Liver (tissue), 9 donors: ENCODE data around the gene RASGRP3. TPM values are rescaled to one million over a fixed set of nuclear protein-coding genes. Genes with fewer than 3 reads are reported as not detected.

Experiments used
- DNase-seq: peaks from one replicate; pipeline ENCODE4 v3.0.0-alpha.2; 2017; ENCODE audit warnings: low spot score
- H3K27ac ChIP-seq, 2 donors: one replicate each; pipeline ENCODE4 v1.7.0; 2013; ENCODE audit warnings: inconsistent platforms in 2 of 2, low read length in 2 of 2, control low read depth in 1 of 2, low read depth in 1 of 2, mild to moderate bottlenecking in 1 of 2
- H3K27me3 ChIP-seq, 4 donors: one replicate each; pipeline versions ENCODE4 v1.6.1 to v1.7.0; 2013; ENCODE audit warnings: low read length in 3 of 4, inconsistent platforms in 1 of 4, mild to moderate bottlenecking in 1 of 4, moderate library complexity in 1 of 4; ENCODE audit not compliant: control insufficient read depth in 4 of 4, insufficient read depth in 4 of 4
- H3K36me3 ChIP-seq, 4 donors: one replicate each; pipeline versions ENCODE4 v1.6.1 to v1.7.0; 2013; ENCODE audit warnings: low read length in 3 of 4, mild to moderate bottlenecking in 3 of 4, low read depth in 1 of 4, moderate library complexity in 1 of 4; ENCODE audit not compliant: control insufficient read depth in 4 of 4, insufficient read depth in 3 of 4
- H3K4me1 ChIP-seq, 4 donors: one replicate each; pipeline versions ENCODE4 v1.6.1 to v1.7.0; 2013; ENCODE audit warnings: low read length in 3 of 4, mild to moderate bottlenecking in 3 of 4, moderate library complexity in 1 of 4; ENCODE audit not compliant: control insufficient read depth in 4 of 4, insufficient read depth in 4 of 4
- H3K4me3 ChIP-seq, 3 donors: one replicate each; pipeline versions ENCODE4 v1.6.1 to v1.7.0; 2013; ENCODE audit warnings: low read length in 3 of 3, control low read depth in 1 of 3, low read depth in 1 of 3, mild to moderate bottlenecking in 1 of 3
- H3K9ac ChIP-seq, 2 donors: one replicate each; pipeline ENCODE4 v1.7.0; 2013; ENCODE audit warnings: low read length in 2 of 2, mild to moderate bottlenecking in 2 of 2, moderate library complexity in 2 of 2, control low read depth in 1 of 2, low read depth in 1 of 2
- H3K9me3 ChIP-seq, 4 donors: one replicate each; pipeline versions ENCODE4 v1.6.1 to v1.7.0; 2013; ENCODE audit warnings: low read length in 3 of 4; ENCODE audit not compliant: control insufficient read depth in 4 of 4
- EGR1 ChIP-seq, 2 donors: IDR thresholded peaks; 2 replicates each; pipeline ENCODE4 v1.6.1; 2016 to 2018; ENCODE audit warnings: antibody characterized with exemption in 2 of 2, low read depth in 2 of 2
- FOXA1 ChIP-seq: IDR thresholded peaks from 2 replicates; pipeline ENCODE4 v1.6.1; 2016; ENCODE audit warnings: antibody characterized with exemption
- FOXA2 ChIP-seq: IDR thresholded peaks from 2 replicates; pipeline ENCODE4 v1.6.1; 2016; ENCODE audit warnings: antibody characterized with exemption
- GABPA ChIP-seq, 2 donors: IDR thresholded peaks in 1 of 2; conservative IDR thresholded peaks in 1 of 2; 2 replicates each; pipeline ENCODE4 v1.6.1; 2016; ENCODE audit warnings: antibody characterized with exemption in 2 of 2, mild to moderate bottlenecking in 1 of 2, moderate library complexity in 1 of 2
- HNF4A ChIP-seq, 2 donors: conservative IDR thresholded peaks; 2 replicates each; pipeline ENCODE4 v1.6.1; 2016; ENCODE audit warnings: antibody characterized with exemption in 2 of 2, mild to moderate bottlenecking in 2 of 2
- HNF4G ChIP-seq: IDR thresholded peaks from 2 replicates; pipeline ENCODE4 v1.6.1; 2016; ENCODE audit warnings: antibody characterized with exemption
- JUND ChIP-seq, 2 donors: IDR thresholded peaks; 2 replicates each; pipeline ENCODE4 v1.6.1; 2016; ENCODE audit warnings: antibody characterized with exemption in 2 of 2
- RAD21 ChIP-seq, 2 donors: IDR thresholded peaks; 2 replicates each; pipeline ENCODE4 v1.6.1; 2016; ENCODE audit warnings: antibody characterized with exemption in 2 of 2, mild to moderate bottlenecking in 2 of 2
- RXRA ChIP-seq, 2 donors: IDR thresholded peaks; 2 replicates each; pipeline ENCODE4 v1.6.1; 2017 to 2018; ENCODE audit warnings: antibody characterized with exemption in 2 of 2, mild to moderate bottlenecking in 1 of 2
- SP1 ChIP-seq: IDR thresholded peaks from 2 replicates; pipeline ENCODE4 v1.6.1; 2018; ENCODE audit warnings: antibody characterized with exemption, mild to moderate bottlenecking
- TAF1 ChIP-seq: conservative IDR thresholded peaks from 2 replicates; pipeline ENCODE4 v1.6.1; 2016; ENCODE audit warnings: antibody characterized with exemption, mild to moderate bottlenecking
- WGBS: extraction: QIAGEN DNeasy Blood & Tissue Kit; methylation state at CpG from one replicate; pipeline ENCODE4 v1.1.7; 2013; 5-methylcytosine and 5-hydroxymethylcytosine counted together
- polyA plus RNA-seq, 2 donors: library from polyadenylated mRNA; stranded (reverse) in 1 of 2; unstranded in 1 of 2; fragments of 200-250 nt in 1 of 2; fragments of >200 nt in 1 of 2; fragmentation: Nextera tagmentation in 1 of 2; extraction: Ambion mirVana in 1 of 2; gene quantifications; one replicate each; pipeline versions ENCODE4 v1.2.1 to v1.2.3, GENCODE V29; 2013 to 2015
- total RNA-seq, 2 donors: library from RNA; depleted of rRNA; stranded (reverse); fragments of >200 nt; gene quantifications; one replicate each; pipeline ENCODE4 v1.2.3, GENCODE V29; 2014
- TF ChIP-seq, protein P1 (sequence below): IDR thresholded peaks from 2 replicates; pipeline ENCODE4 v1.6.1; 2016; ENCODE audit warnings: antibody characterized with exemption
- TF ChIP-seq, protein P2 (sequence below): IDR thresholded peaks from 2 replicates; pipeline ENCODE4 v1.6.1; 2016; ENCODE audit warnings: antibody characterized with exemption
- TF ChIP-seq, protein P3 (sequence below): IDR thresholded peaks from 2 replicates; pipeline ENCODE4 v1.6.1; 2016; ENCODE audit warnings: antibody characterized with exemption
- donor health status: healthy.
- donor health status: healthy.
- donor health status: healthy.
- donor health status: healthy.
- donor health status: healthy.

RASGRP3 gene
- total and polyA plus RNA-seq, 4 donors, result 1.8 to 9.9 (median 7.0) TPM

DNA sequence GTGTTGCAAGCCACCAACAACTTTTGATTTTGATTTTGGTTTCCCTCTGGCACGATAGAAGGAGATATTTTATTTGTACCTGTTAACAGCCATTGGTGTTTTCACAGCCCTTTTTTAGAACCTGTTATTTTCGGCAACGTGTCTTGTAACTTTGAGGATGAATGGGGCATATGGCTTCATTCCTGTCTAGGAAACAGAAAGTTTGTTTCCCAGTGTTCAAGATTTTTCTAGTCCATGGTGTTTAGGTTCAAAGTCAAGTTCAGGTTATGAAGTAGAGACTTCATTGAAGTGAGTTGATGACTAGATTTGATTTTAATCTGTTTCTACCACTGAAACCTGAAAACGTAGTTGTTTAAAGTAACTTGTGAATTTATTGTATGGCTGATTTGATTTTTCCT lies 343 bp downstream of the RASGRP3 start:
- Histone ChIP-seq H3K9me3 (no peaks in the 10 kb centered on the region), H3K27ac (peak overlapping the region; percentile 93 to 98), H3K36me3 (no peaks in the 10 kb centered on the region), H3K4me1 (peaks cover 0 to 15% (median 4%) of the 10 kb centered on the region in 4 donors), H3K27me3 (no peaks in the 10 kb centered on the region), H3K9ac (peak overlapping the region; percentile 72 to 99), H3K4me3 (peak overlapping the region; percentile 55 to 91 (median 84))
- 14% methylated on average over 4 of the region's 4 CpGs for WGBS
- TF ChIP-seq, protein P1, sequence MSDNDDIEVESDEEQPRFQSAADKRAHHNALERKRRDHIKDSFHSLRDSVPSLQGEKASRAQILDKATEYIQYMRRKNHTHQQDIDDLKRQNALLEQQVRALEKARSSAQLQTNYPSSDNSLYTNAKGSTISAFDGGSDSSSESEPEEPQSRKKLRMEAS, result peak; percentile 4
- no peak for TF ChIP-seq FOXA2
- no peak for DNase-seq

DNA sequence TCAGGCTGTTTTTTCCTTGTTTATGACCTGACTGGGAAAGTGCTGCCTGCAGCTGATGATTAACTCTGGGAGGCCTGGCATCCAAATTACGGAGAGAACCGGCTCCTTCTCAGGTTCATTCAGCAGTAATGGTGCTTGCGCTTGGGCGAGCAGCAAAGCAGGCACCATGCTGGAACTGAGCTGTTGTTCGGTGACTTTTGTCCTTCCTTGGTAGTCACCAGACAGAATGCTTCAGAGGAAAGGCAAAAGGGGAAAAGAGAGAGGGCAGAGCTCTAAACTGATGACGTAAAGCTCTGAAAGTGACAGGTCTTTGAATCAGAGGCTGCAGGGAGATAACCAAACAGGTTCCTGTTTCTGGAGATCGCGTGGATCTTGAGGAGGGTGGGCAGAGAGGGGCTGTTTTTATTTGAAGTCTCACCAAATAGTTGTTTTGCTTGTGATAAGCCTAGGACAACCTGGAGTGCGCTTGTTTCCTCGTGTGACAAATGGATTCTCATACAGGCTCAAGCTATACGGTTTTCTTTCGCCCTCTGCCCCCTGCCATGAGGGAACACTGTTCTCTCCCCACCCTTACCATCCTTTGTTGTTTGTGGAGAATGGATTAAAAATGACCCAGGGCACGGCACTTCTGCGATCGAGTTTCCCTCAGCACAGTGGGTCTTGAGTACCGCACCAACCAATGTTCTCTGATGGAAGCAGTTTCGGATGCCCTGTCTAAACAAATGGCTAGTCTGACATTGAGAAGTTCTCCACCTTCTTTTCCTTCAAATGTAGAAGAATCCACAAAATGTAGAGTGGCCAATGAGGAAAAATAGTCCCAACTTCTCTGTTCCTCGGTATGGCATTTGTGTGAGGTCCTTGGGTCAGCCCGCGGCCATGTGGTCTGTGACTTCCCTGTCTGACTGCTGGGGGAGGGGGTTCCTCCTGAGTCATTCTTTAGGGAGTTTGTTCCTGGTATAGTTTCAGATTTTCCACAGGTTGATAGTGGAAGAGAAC lies 1.3 kb downstream of the RASGRP3 start:
- Histone ChIP-seq H3K27ac (peak overlapping the region; percentile 93 to 98), H3K27me3 (no peaks in the 10 kb centered on the region), H3K4me1 (peaks cover 0 to 15% (median 4%) of the 10 kb centered on the region in 4 donors), H3K9ac (peak overlapping the region; percentile 72 to 99), H3K4me3 (peak overlapping the region in 2 of 3 donors; percentile 1 to 91), H3K9me3 (no peaks in the 10 kb centered on the region), H3K36me3 (no peaks in the 10 kb centered on the region)
- TF ChIP-seq EGR1 (IDR thresholded peaks at IDR 0.05; ENCODE audit: low read depth in 2 of 2) (no peak), RXRA (IDR thresholded peaks at IDR 0.05) (no peak), GABPA (IDR thresholded peaks at IDR 0.05 in 1 of 2, conservative IDR thresholded peaks at IDR 0.05 in 1 of 2) (no peak), FOXA1 (no peak), HNF4G (no peak), FOXA2 (no peak), JUND (IDR thresholded peaks at IDR 0.05) (no peak), RAD21 (IDR thresholded peaks at IDR 0.05) (no peak)
- TF ChIP-seq, protein P2, sequence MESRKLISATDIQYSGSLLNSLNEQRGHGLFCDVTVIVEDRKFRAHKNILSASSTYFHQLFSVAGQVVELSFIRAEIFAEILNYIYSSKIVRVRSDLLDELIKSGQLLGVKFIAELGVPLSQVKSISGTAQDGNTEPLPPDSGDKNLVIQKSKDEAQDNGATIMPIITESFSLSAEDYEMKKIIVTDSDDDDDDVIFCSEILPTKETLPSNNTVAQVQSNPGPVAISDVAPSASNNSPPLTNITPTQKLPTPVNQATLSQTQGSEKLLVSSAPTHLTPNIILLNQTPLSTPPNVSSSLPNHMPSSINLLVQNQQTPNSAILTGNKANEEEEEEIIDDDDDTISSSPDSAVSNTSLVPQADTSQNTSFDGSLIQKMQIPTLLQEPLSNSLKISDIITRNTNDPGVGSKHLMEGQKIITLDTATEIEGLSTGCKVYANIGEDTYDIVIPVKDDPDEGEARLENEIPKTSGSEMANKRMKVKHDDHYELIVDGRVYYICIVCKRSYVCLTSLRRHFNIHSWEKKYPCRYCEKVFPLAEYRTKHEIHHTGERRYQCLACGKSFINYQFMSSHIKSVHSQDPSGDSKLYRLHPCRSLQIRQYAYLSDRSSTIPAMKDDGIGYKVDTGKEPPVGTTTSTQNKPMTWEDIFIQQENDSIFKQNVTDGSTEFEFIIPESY, result no peak
- TF ChIP-seq, protein P3, sequence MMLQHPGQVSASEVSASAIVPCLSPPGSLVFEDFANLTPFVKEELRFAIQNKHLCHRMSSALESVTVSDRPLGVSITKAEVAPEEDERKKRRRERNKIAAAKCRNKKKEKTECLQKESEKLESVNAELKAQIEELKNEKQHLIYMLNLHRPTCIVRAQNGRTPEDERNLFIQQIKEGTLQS, result no peak
- 65% methylated on average over 20 of the region's 20 CpGs for WGBS
- DNase-seq, result peak; percentile 40

DNA sequence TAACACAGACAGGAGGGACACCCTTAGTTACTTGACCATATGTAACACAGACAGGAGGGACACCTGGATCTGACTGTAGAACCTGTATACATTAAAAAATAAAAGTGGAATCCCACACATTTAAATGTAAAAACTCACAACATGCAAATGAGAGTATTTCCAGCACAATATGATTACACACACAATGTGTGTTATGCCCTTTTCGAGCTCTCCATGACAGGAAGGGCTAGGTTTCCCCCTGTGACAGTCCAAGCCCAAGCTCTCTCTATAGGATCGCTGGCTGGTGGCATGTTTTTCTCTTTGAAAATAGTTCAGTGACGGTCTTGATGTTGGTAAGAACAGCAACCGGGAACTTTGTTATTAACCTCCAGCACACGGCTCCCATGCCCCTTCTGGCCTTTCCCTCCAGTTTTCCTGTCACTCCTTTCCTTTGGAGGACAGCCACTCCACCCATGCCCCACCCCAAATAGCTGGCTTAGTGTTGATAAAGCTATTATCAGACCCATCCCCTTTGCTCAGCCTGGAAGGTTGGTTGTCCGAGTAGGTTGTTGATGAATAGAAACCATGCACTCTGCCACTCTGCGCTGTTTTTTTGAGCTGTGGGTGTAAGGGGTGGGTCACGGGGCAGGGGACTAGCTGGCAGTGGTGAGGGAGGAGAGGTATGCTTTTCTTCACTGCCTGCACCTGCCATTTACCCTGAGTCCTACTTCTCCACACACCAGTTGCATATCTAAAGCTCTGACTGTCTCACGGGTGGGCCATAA lies 2.7 kb downstream of the RASGRP3 start:
- Histone ChIP-seq H3K9ac (no peak overlapping the region), H3K36me3 (no peaks in the 10 kb centered on the region), H3K27ac (peak overlapping the region in 1 of 2 donors; percentile 1), H3K27me3 (no peaks in the 10 kb centered on the region), H3K4me1 (peaks cover 0 to 15% (median 4%) of the 10 kb centered on the region in 4 donors), H3K4me3 (no peak overlapping the region), H3K9me3 (no peaks in the 10 kb centered on the region)
- TF ChIP-seq HNF4A (conservative IDR thresholded peaks at IDR 0.05), result no peak
- no peak for TF ChIP-seq RXRA (IDR thresholded peaks at IDR 0.05)
- TF ChIP-seq, protein P3, result no peak
- TF ChIP-seq, protein P2, result no peak
- TF ChIP-seq GABPA (IDR thresholded peaks at IDR 0.05 in 1 of 2, conservative IDR thresholded peaks at IDR 0.05 in 1 of 2), result no peak
- TF ChIP-seq FOXA2, result no peak
- TF ChIP-seq TAF1, result no peak
- TF ChIP-seq RAD21 (IDR thresholded peaks at IDR 0.05), result no peak
- no peak for TF ChIP-seq SP1
- DNase-seq, result peak; percentile 54
- WGBS, result 83% methylated on average over 9 of the region's 9 CpGs
